NCI-H2081 (cell line): Measurements from ENCODE around the gene CCDC194.
A peak's percentile ranks its signal among the peaks of the same experiment; 100 is the strongest.

Experiments used
- DNase-seq, 2 experiments: peaks; one replicate each; lab custom pipeline; 2025; lab: John Stamatoyannopoulos, UW

Gene CCDC194

DNA sequence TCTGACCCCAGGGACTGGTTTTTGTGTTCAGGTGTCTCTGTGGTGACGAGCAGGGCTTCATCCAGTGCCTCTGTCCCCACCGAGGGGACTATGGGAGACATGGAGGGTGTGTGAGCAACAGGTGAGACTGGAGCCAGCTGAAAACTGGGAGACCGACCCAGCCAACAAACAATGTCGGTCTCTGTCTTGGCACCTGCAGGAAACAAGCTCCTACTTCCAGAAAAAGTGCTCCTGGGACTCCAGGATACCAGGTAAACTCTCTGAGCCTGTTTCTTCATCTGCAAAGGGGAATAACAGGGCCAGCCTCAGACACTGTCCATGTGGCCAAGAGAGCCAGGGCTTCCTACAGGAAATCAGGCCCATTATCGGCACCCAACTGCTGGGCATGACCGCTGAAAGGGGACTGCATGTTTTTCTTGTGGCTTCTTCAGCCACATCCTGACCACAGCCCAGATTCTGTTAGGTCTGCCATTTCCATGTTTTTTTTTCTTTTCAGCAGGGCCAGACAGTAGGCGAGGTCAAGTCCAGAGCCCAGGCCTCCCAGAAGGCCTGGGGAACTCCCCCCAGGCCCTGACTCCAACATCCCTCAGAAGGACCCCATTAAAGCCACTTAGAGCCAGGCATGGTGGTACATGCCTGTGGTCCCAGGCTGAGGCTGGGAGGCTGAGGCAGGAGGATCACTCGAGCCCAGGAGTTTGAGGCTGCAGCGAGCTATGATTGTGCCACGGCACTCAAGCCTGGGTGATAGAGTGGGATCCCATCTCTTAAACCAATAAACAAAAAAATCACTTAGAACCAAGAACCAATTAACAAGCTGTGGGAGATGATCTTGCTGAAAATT lies 12.3 kb upstream of the CCDC194 start:
- no peak for DNase-seq

GRCh38 chr19:17405250-17406045 lies 11.5 kb upstream of the CCDC194 start, which contains the start of gene BST2:
Gene BST2, minus strand, starts transcription at chr19:17405630. Its CDS starts 55 bp downstream, at chr19:17405575.
- DNase-seq: no peak

- DNase-seq: no peak
These were observed 10.7 kb upstream of the CCDC194 start for GRCh38 chr19:17404621-17405249.

DNA sequence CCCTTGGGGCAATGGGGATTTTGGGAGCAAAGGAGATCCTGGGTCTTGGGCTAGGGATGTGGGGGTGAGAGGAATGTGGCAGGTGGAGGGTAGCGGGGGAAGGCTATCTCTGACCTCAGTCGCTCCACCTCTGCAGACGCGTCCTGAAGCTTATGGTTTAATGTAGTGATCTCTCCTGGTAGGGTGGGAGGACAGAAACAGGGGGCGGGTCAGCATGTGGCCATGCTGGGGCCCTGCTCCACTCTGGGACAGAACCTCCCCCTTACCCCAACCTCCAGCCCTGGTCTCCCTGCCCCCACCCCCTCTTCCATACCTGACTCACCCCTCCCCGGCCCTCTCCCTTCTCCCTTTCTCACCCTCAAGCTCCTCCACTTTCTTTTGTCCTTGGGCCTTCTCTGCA lies 10.0 kb upstream of the CCDC194 start:
- no peak for DNase-seq

GRCh38 chr19:17402982-17403855 lies 9.2 kb upstream of the CCDC194 start:
- DNase-seq: no peak

GRCh38 chr19:17401628-17402027 lies 7.6 kb upstream of the CCDC194 start:
- DNase-seq: no peak

GRCh38 chr19:17398902-17399527 lies 5.0 kb upstream of the CCDC194 start:
- DNase-seq: no peak

- DNase-seq: peak in 1 of 2 experiments; percentile 3
These were observed 957 bp upstream of the CCDC194 start for GRCh38 chr19:17394891-17395415.

- no peak for DNase-seq
These were observed 994 bp downstream of the CCDC194 start for GRCh38 chr19:17393002-17393401.

DNA sequence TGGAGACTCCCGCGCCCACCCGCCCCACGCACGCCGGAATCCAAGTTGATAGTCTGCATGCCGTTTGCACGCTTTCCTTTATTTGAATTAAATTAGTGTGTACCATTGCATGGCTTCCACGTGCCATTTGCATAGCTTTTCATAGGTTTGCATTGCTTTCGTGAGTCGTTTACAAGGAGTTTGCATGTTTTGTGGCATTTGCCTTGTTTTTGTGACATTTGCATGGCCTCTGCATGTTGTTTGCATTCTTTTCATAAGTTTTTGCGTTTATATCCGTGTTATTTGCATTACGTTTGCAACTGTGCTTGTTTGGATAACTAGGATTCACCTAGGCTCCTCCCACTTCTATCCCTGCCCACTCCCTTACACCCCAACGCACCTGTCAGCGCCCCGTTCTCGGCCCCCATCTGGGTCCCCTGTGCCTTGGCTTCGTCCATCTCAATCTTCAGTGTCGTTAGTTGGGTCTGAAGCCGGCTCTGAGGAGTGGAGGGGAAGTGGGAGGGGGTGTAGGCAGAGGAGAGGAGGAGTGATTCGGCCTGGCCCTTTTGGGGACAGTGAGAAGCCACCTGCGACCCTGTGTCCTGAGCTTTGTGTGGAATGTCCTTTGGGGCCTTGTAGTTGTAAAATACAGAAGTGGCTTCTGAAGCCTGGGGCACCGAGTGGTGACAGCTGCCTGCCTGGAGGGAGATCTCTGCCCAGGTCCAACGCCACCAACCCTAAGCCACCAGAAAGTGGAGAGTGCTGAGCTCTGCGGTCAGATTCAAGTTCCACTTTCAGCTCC lies 2.4 kb downstream of the CCDC194 start:
- DNase-seq: no peak

DNA sequence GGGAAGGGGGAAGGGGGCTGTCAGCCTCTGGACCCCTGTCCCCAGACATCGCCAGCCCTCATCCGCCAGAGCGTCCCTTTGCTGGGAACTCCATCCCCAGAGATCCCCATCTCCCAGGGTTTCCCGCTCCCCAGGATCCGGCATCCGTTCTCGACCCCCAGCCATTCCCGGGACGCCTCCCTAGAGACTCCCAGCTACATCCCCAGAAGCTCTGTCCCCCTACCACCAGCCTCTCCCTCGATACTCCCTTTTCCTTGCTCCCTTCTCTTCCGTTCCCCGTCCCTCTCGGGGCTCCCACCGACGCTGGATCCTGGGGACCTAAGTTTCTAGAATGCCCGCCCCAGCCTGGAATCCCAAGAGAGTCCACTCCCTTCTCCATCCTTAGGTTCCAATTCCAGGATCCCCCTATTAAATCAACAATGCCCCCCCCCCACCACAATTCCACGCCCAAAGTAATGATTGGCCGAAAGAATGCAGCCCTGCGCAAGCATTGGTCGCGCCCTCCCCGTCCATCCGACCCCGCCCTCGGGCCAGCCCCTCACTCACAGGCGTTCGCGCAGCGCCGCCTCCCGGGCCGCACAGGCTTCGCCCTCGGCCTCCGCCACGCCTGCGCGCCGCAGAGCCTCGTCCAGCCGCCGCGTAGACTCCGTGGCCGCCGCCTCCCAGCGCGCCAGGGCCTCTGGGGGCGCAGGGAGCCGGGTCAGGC lies 3.2 kb downstream of the CCDC194 start:
- DNase-seq: peak; percentile 90 to 92

GRCh38 chr19:17389957-17390664 lies 3.9 kb downstream of the CCDC194 start:
- no peak for DNase-seq

- no peak for DNase-seq
These were observed 4.7 kb downstream of the CCDC194 start for GRCh38 chr19:17389288-17389687.

DNA sequence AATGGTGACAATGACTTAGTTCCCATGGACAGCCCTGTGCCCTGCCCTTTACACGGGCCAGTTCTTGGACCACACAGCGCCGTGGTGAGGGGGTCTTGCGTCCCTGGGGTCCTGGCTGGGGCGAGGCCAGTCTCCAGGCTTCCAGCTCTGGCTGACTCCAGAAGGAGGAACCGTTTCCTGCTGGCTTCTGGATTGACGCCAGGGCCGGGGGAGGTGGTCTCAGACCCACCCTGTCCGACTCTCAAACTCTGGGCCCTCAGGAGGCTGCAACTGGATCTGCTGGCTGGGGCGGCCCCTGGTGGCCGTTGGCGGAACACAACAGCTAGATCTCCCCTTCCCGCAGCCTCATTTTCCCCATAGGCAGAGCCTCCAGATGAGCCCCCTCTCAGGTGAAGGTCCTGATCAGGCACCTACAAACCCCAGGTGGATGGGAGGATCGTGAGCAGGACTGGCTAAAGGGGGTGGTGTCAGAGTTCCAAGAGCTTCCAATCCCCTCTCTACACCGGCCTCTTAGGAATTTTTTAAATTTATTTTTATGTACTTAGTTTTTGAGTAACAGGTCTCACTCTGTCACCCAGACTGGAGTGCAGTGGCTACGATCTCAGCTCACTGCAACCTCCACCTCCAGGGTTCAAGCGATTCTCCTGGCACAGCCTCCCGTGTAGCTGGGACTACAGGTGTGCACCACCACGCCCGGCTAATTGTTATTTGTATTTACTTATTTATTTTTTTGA lies 8.0 kb downstream of the CCDC194 start:
- peak; percentile 10 to 22 for DNase-seq

DNA sequence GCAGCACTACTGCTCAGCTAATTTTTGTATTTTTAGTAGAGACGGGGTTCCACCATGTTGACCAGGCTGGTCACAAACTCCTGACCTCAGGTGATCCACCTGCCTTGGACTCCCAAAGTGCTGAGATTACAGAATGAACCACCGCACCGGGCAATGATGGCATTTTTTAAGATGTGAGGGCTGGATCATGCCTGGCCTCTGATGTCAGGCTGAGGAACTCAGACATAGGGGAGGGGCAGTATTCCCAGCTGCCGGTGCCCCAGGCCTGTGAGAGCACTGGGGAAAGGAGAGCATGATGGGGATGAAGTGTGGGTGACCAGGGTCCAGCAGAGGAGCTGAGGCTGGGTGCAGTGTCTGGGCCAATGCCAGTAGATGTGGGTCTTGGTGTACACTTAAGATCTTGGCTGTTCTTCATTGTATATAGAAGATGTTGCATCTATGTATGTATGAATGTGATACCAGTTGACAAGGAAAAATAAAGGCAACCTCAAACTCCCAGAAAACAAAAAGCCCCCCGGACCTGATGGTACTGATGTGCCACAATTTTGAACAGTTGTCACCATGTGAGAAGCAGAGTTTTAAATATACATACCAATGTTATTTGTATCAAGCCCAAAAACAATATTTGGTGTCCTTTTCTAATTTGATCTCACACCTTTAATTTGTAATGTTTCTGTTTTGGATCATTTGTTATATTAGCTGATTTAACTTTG lies 13.4 kb downstream of the CCDC194 start:
- no peak for DNase-seq

DNA sequence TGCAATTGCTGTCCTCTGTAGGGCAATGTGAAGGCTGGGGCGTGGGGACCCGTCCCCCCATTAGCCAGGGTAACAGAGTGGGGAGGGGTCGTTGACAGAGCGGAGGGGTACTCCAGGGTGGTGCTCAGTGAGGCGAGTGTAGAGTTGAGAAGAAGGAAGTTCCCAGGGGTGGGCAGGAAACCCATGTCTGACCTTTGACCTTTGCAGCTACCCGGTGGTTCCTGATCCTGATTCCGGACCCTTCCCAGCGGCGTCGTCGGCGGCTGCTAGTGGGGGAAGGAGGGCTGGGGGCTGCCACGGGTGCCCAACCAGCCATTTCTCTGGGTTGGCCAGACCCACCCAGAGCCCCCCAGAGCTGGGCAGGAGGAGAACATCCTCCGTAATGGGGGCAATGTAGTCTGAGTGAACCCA lies 14.8 kb downstream of the CCDC194 start:
- no peak for DNase-seq

DNA sequence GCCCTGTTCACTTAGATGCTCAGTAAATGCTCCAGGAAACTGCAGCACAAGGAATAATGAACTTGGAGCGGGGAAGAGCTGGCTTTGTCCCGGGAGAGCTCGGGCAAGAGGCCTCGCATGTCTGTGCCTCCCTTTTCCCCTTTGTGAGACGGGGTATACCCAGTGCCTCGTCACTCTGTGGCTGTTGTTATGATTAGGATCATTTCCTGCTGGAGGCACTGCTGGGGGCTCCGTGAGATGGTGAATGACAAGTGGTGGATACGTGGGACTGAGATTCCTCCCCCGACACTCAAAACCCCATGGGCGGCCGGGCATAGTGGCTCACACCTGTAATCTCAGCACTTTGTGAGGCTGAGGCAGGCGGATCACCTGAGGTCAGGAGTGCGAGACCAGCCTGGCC lies 15.7 kb downstream of the CCDC194 start:
- DNase-seq: no peak
